HG03460 (cell line): ENCODE measurements around the gene SH3GL2.

Experiments used
- ATAC-seq: cut with Tn5 transposase; IDR thresholded peaks from one replicate; pipeline ENCODE4 v1.9.1; 2021; ENCODE audit not compliant: unreplicated experiment

Gene SH3GL2

DNA sequence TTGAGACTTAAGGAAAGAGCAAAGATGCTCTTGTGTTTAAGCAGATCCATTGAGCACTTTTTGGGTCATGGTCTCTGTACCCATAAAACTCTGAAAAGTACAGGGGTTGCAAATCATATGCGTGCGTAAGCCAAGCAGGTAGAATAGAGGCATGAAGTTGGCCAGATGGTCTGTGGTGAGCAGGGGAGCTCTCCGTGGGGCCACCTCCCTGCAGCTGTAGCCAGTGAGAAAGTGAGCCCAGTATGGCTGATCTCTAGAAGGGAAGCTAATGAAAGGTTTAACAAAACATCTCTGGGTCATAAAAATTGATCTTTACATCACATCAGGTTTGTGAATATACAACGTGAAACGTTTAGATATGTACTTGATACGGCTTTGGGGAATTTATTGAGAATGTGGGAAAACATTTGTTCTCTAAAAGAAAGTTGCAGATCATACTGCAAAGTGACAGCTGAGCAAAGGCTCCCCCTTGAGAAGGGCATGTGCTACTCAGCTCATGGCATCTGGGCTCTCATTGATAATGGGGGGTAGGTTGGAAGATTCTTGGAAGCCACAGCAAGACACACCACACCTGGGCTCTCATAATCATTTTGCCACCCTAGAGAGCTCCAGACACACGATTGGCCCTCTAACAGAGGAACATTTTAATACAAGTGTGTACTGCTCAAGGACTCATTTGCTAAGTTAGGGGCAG, 30.6 kb downstream of the SH3GL2 start:
- ATAC-seq, result no peak

DNA sequence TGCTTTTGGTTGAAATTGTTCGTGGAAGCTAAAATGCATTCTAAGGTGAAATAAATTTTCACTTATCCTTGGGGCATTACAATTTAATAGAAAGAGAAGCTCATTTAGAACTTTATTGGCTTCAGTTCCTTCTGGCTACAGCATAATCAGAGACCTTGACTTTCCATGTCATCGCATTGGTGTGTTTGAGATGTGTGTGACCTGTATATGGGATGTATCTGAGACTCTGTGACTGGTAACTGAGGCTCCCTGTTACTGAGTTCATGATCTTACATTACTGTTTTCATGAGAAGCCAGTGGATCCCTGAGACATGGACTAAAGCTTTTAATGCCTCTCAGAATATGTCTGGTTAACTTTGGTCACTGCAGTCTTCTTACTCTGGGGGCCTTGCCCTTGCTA, 32.5 kb downstream of the SH3GL2 start:
- no peak for ATAC-seq

DNA sequence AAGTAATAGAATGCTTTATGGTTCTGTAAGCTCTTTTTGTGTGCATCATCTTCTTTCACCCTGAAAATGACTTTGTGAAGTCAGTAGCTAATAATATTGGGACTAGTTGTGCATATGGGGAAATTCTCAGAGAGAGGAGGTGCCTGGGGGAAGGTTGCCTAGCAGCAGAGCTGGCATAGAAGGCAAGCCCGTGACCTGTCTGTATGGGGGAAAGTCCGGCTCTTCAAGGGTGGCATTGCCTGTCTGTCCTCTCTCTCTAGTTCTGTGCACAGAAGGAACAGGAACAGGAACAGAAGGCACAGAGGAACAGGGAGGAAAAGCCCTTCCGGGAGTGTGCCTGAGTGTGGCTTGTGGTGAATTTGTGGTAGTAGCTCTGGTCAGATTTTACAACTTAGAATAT, 33.1 kb downstream of the SH3GL2 start:
- peak; percentile 65 for ATAC-seq

DNA sequence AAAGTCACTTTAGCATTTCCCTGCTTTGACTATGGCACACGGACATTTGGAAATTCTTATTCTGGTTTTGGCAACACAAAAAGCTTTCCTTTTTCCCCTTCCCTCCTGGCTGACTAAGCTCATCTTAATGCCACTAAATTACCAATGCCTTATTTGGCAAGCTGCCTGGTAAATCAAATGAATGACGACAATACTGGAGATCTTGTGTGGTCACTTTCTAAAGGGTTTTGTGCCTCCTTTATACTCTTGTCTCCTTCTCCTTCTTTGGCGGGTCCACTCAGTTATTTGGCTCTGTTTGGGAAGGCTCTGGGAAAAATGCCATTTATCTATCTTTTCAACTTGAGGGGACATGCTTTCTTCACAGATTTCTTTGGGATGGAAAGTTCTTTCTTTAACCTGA, 34.9 kb downstream of the SH3GL2 start:
- no peak for ATAC-seq

DNA sequence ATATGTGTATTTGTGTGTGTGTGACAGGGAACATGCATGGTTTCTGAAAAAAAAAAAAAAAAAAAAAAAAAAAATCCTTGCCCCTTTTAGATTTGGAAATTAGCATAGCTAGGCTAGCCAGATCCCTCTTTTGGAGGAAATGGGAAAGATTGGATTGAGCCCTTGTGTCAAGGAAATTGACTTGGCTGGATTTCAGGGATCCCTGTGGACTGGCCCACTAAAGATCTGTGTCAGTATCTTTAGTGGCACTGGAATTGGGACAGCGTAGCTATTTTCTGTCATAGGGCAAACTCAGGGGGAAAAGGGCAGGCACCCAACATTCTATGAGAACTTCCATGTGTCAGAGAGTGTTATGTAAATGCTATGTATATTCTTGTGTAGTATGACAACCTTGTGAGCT, 35.4 kb downstream of the SH3GL2 start:
- ATAC-seq, result no peak

DNA sequence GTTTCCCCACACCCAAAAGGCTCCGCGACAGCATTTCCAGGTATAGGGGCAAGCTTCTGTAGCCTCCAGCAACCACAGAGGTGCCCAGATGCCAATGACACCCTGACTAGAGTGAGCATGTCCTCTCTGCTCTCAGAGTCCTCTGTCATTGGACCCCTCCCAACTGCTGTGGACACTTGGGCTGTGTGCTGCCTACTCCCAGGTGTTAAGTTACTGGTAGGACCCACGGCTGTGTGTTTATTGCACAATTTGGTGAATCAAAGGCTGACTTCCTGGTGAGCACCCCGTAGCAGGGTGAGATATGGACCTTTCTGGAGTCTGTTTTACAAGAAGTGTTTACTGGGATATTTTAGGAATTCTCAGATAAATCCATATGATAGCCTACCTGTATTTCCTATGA, 36.0 kb downstream of the SH3GL2 start:
- ATAC-seq, result no peak

DNA sequence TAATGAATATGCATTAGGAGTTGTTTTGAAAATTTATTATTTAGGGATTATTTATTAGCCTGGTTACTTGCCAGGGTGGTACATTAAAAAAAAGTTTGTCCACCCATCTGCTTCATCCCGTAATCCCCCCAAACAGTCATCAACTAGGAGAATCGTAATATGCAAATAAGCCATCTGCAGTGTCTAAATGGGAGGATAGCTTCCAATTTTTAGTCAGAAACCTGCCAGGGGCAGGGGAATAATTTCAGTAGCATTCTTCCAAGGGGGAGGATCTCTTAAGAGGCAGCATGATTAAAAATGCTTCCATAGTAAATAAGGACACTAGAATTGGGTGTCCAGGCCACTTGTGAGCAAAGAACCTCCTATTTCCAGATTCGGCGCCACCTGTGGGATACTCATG, 43.3 kb downstream of the SH3GL2 start:
- ATAC-seq, result no peak

DNA sequence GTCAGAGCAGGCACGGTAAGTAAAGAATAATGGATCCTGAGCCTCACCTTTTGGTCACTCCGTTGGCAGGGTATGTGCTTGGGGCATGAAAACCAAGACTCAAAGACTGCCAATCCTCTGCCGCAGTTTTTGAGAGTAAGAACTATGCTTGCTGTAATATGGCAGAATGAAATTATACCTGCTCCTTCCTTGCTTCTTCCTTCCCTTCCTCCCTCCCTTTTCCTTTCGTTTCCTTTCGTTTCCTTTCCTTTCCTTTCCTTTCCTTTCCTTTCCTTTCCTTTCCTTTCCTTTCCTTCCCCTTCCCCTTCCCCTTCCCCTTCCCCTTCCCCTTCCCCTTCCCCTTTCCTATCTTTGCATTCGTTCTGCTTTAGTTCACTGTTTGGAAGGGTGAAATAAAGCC, 43.9 kb downstream of the SH3GL2 start:
- no peak for ATAC-seq

DNA sequence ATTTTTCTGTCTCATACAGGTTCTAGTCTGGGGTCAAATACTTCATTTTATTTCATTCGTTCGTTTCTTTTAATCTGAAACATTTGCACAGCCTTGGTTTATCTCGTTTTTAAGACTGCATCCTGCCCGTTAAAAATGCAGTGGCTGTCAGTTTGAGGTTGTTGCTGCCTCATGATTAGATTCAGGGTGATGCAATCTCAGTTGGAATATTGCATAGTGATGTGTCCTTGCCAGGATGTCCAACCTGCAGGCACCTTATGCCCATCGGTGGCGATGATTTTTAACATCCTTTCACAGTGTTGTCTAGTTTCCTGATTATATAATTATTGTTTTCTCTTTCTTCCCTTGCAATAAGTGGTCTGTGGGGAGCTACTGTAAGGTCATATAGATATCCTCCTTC, 45.1 kb downstream of the SH3GL2 start:
- no peak for ATAC-seq

DNA sequence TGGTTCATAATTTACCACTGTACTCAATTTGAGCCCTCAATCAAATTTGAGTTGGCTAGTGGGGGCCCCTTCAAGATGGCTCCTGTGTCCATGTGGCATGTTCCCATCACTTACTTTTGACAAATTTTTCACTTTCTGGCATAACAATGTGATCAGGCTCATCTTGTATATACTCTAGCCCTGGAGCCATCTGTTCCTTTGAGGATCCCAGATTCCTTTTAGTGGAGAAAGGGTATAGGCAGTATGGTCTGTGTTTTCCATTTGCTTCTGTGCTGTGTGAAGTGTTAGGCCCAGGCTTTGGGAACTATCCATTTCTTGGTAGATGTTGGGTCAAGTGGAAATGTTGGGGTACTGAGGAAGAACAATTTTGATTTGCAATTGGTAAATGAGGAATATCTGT, 45.7 kb downstream of the SH3GL2 start:
- no peak for ATAC-seq

DNA sequence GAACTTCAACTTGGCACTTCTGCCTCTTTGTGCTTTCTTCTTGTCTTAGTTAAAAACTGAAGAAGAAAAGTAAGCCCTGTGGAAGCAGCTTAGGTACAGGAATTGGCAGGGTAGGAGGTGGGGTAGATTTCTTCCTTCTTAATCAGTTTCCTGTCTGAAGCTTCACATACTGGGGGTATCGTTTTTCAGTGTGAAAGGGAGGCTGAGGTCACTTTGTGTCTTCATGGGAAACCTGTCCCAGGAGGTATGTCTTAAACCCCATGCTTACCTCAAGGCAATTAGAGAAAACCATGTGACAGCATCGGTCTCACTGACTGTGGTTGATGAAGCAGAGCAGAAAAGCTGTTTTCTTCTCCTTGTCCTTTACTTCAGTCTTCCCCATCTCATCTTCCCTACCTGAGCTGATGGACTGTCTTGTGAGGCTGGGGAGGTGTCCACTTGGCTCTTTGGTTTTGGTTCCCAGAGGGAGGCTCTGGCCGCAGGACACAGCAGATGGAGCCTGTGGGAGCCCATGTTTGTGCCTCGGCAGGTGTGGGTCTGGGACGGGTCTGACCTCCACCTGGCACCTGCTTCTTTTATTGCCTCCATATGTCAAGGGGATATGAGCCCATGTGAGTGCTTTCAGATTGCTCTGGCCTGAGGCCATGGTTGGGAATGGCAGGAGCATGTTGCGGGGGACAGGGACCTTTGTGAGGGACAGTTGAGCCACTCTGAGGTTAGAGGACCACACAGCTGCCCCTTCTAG, 47.0 kb downstream of the SH3GL2 start:
- ATAC-seq, result no peak

DNA sequence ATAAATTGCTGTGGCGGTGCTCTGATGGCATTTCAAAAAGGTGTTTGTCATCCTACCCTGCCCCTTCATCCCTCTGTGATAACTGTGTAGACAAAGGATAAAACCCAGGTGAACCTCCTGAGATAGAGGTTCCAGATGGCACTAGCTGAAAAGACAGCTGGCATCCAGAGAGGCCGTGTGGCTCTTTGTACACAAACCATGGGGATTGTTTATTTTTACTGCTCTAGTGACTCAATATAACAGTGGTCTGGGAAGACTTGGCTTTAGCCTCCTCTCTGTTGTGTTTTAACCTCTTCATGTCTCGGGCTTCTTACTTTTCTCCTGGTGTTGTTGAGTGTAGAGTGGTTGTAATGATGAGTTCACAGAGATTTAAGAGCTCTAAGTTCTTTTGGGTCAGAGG, 48.8 kb downstream of the SH3GL2 start:
- ATAC-seq, result no peak

DNA sequence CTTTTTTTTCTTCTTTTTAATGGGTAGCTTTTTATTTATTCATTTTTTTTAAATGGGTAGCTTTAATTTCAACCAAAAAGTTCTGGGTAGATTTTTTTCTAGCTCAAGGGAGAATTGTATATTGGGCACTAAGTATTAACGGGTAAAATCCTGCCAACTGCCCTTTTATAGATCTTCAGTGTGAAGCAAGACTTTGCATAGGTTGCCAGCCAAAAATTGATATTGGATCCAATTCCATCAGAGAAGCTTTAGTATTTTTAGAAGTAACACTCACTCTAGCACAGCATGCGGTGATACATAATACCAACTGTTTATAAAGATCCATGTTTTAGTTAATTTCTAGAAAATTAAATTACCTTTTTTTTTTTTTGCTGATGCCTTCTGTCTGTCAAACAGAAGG, 49.8 kb downstream of the SH3GL2 start:
- no peak for ATAC-seq

DNA sequence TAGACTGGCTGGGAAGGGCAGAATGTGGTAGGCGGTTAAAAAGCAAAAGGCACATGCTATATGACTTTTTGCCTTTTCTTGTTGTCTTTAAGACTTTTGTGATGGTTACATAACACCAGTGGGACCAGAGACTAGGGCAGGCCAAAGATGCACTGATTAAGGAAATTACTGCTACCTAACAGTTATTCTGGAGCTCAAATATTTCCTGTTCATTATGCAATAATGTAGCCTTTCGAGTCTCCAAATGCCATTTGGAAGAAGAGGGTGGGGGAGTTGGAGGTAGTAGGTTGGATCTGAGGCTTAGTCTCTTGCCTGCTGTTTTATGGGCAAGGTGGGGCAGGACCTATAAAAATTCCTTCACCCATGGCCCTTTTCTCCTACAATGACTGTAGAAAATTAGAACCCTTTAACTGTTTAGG, 51.7 kb downstream of the SH3GL2 start:
- ATAC-seq, result no peak

DNA sequence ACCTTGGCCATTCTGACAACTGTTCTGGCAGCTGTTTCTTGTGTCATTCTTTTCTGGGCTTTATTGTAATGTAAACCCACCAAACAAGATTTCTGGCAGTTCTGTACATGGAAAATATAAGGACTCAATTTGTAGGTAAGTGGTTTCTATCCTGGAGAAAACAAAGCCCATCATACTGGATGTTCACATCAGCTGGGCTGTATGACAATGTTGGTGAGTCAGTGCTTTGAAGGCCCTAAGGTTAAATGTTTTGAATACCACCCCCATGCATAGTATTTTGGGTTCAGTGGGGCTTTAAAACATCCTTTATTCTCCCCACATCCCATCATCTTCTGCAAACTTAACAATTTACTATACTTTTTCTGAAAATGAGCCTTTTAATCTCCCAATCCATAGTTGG, 52.5 kb downstream of the SH3GL2 start:
- ATAC-seq, result no peak

DNA sequence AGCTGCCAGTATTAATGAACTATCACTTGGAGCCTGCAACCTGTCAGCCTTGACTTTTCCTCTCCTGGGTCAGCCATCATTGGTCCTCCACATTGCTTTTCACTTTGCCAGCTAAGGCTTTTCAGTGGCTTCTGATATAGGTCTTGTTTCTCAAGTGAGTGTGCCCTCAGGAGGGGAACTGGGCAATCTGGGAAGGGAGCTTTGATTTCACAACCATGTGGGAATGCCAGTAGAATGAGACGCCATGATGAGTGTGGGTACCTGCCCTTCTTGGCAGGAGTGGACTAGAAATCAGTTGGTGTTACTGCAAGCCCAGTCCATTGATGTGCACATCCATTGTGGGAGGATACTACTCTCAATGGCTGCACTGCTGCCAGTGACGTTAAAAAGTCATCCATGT, 54.1 kb downstream of the SH3GL2 start:
- no peak for ATAC-seq

DNA sequence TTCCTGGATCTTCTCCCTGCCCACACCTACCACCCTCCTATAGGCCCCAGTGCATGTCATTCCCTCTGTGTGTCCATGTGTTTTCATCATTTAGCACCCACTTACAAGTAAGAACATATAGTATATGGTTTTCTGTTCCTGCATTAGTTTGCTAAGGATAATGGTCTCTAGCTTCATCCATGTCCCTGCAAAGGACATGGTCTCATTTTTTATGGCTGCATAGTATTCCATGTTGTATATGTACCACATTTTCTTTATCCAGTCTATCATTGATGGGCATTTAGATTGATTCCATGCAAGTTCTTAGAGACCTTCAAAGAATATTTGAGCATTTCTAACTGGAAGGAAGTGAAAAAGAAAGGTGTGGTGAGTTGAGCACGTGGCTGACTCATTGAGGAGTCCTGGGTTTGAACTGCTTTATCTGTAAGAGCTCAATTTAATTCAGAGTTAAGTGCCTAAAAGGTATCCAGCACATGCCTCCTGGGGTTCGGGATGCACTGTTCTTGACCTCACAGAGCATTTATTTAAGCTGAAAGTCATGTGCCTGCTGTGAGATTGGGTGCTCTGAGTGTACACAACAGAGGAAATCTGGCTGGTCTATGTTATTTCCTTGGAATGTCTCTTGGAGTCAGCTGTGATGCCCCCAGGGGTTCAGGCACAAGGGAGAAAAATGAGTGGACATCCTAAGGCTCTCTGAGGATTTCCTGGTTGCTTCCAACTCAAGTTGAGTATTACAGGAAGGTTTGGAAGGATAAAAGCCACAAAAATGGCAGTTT, 56.4 kb downstream of the SH3GL2 start:
- ATAC-seq, result no peak

DNA sequence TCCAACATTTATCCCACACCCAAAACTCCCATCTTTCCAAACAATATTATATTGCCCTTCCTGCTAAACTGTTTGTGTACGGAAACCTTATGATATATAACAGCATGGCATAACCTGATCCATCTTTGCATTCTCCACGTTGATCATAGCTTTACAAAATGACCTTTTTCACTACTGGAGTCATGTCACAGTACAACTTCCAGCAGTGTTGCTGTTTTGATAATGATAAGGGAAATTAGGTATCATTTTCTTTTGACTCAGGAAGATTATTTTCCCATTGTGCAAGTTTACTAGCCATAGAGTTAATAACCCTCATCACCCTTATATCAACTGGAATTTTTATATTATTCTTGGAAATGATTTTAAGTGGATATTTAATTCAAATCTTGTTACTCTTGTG, 57.5 kb downstream of the SH3GL2 start:
- no peak for ATAC-seq

DNA sequence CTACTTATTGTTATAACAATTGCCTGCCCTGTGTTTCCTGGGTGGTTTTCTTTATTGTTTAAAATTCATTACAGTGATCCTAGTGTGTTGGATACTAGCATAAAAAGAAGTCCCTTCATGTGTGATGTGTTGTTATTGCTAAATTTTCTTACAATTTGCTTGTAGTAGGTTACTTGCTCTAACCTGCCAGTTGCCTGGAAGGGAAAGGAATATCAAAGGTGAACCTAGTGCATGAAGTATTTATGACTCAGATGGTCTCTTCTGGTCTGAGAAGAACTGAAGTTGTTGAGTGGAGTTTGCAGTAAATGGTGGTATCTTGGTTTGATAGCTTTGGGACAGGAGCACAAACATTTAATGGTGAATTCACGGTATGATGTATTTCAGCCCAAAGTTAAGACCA, 58.0 kb downstream of the SH3GL2 start:
- ATAC-seq, result no peak

DNA sequence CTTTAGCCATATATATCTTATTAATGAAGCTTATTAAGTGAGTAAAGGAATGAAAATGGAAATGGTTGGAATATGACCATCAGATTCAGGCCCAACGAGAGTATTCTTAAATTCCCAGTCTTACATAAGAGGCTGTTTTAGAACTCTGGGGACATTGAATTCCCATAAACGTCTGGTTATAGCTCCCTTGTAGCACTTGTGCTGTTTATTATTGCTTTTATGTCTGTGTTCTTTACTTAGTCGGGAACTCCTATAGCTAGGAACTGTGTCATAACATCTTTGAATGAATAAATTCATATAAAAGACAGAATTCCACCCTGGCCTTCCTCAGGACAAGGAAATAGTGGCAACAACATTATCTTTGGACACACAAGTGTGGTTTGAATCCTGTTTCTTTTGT, 58.4 kb downstream of the SH3GL2 start:
- no peak for ATAC-seq

DNA sequence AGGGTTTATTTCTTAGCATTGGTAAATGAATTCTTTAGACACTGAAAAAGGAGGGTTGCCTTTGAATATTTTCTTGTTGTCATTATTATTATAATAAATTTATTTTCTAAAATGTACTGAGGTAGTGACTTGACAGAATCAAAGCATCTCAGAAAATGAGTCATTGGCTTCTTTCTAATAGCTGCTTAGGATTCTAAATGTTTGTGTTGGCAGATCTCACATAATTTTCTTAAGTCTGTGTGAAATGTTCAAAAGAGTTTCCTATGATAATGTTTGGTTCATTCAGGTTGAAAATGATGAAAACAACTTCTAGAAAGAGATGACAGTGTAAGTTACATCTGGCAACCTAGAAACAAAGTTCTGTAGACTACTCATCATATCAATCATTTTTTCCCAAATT, 69.7 kb downstream of the SH3GL2 start:
- no peak for ATAC-seq

DNA sequence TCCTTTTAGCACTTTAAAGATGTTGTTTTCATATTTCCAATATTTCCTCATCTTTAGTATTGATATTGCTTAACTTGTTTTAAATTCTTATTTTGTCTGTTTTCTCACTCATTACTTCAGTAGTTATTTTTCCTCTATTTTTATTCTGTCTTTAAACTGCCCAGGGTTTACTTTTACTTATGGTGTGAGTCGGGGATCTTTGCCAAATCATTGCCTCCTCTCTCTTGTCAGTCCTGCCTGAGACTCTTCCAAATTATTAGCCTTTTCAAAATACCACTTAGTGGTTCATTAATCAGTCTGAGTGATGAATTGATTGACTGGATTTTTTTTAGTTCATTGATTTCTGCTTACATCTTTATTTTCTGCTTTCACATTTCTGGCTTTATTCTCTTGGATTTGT, 72.9 kb downstream of the SH3GL2 start:
- no peak for ATAC-seq
